DND-41 (cell line): Measurements from ENCODE around the gene ATP2C1.

Source experiments
- CTCF ChIP-seq: IDR thresholded peaks from 2 replicates; pipeline ENCODE4 v1.5.1; 2012; ENCODE audit warnings: borderline replicate concordance, low read length, moderate library complexity, mild to moderate bottlenecking; ENCODE audit not compliant: poor library complexity, severe bottlenecking; ENCODE audit errors: extremely low read depth
- EZH2 ChIP-seq: IDR thresholded peaks from 3 replicates; pipeline ENCODE4 v1.6.1; 2012; ENCODE audit warnings: borderline replicate concordance, low read depth, mild to moderate bottlenecking, moderate library complexity, low read length, inconsistent platforms; ENCODE audit not compliant: severe bottlenecking

- TF ChIP-seq CTCF = no peak
- no peak for TF ChIP-seq EZH2
Observed at GRCh38 chr3:130915567-130916292, 21.8 kb downstream of the ATP2C1 start.
